ENCODE measurements around the gene MELTF.

MELTF gene

DNA sequence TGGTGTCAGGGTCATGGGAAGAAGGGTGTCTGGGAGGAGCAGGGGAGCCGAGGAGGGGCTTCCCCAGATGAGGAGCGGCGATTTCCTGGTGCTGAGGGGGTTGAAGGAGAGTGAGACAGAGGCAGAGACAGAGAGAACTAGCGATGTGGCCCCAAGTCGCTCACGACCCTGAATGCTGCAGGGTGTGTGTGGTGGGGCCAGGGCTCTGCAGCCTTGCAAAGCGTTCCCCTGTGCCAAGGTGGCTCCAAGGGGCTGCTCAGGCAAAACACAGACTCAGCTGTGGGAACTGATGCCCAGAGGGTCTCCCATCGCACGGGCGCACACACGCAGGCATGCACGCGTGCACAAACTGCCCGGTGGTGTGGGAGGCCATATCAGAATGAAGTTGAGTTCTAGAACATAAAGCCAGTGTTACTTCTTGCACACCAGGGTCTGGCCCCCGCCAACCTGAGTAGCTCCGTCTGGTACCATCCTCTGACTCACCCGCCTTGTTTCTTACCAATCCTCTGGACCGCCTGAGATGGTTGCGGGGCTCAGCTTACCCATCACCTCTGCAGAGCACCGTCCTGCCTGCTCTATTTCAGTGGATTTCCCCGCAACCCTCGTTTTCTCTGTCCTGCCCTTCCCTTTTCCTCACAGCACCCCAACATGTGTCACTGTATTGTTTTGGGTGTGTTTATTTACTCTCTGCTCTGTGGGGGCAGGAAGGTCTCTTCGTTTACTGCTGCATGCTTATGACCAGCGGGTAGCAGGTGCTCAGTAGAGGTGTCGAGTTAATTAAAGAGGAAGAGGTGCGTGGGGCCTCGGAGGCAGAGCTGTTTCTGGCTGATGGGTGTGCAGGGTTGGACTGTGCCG, 4.5 kb downstream of the MELTF start:
- no peak for TF ChIP-seq POLR2AphosphoS5 (IDR thresholded peaks at IDR 0.05; ENCODE audit: low read depth, low read length)
- no peak for TF ChIP-seq TAF1 (IDR thresholded peaks at IDR 0.05; ENCODE audit: borderline replicate concordance, insufficient read depth, low read length)
- TF ChIP-seq, protein P1, sequence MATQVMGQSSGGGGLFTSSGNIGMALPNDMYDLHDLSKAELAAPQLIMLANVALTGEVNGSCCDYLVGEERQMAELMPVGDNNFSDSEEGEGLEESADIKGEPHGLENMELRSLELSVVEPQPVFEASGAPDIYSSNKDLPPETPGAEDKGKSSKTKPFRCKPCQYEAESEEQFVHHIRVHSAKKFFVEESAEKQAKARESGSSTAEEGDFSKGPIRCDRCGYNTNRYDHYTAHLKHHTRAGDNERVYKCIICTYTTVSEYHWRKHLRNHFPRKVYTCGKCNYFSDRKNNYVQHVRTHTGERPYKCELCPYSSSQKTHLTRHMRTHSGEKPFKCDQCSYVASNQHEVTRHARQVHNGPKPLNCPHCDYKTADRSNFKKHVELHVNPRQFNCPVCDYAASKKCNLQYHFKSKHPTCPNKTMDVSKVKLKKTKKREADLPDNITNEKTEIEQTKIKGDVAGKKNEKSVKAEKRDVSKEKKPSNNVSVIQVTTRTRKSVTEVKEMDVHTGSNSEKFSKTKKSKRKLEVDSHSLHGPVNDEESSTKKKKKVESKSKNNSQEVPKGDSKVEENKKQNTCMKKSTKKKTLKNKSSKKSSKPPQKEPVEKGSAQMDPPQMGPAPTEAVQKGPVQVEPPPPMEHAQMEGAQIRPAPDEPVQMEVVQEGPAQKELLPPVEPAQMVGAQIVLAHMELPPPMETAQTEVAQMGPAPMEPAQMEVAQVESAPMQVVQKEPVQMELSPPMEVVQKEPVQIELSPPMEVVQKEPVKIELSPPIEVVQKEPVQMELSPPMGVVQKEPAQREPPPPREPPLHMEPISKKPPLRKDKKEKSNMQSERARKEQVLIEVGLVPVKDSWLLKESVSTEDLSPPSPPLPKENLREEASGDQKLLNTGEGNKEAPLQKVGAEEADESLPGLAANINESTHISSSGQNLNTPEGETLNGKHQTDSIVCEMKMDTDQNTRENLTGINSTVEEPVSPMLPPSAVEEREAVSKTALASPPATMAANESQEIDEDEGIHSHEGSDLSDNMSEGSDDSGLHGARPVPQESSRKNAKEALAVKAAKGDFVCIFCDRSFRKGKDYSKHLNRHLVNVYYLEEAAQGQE (IDR thresholded peaks at IDR 0.05; ENCODE audit: insufficient read depth in 1 of 2, low read depth in 2 of 2, low read length in 2 of 2): no peak
- TF ChIP-seq FOXP2 (optimal IDR thresholded peaks at IDR 0.05; ENCODE audit: borderline replicate concordance, extremely low read depth, extremely low read length, insufficient read depth): no peak
- TF ChIP-seq SIN3A (IDR thresholded peaks at IDR 0.05; ENCODE audit: borderline replicate concordance, insufficient read depth, low read length): no peak

DNA sequence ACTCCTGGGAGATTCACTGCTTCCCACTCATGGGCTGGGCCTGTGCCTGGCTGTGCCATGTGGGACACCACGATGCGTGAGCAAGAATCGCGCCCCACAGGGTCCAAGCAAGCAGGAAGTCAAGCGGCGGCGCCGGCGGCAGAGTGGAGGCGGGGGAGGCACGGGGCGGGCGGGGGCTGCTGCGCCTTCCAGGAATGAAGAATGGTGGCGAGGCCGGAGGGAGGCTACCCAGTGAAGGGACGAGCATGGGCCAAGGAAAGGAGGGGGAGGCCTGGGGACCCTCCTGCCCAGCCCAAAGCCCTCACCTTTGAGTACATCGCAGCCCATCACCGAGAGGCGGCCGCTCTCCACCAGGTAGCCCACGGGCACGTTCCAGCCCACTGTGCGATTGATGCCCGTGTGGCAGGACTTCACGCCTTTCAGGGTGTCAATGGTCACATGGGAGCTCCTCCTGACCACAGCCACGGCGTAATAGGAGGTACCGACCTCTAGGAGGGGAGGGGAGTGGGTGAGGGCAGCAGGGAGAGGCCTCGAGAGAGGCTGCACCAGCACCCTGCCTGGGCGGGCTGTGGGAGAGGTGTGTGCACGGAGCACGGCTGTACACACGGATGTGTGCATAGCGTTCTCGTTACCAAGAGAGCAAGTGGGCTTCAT, 5.5 kb downstream of the MELTF start:
- TF ChIP-seq SIN3A (IDR thresholded peaks at IDR 0.05; ENCODE audit: borderline replicate concordance, insufficient read depth, low read length): no peak
- TF ChIP-seq, protein P1 (IDR thresholded peaks at IDR 0.05; ENCODE audit: insufficient read depth in 1 of 2, low read depth in 2 of 2, low read length in 2 of 2): no peak
- TF ChIP-seq TAF1 (IDR thresholded peaks at IDR 0.05; ENCODE audit: borderline replicate concordance, insufficient read depth, low read length): no peak

DNA sequence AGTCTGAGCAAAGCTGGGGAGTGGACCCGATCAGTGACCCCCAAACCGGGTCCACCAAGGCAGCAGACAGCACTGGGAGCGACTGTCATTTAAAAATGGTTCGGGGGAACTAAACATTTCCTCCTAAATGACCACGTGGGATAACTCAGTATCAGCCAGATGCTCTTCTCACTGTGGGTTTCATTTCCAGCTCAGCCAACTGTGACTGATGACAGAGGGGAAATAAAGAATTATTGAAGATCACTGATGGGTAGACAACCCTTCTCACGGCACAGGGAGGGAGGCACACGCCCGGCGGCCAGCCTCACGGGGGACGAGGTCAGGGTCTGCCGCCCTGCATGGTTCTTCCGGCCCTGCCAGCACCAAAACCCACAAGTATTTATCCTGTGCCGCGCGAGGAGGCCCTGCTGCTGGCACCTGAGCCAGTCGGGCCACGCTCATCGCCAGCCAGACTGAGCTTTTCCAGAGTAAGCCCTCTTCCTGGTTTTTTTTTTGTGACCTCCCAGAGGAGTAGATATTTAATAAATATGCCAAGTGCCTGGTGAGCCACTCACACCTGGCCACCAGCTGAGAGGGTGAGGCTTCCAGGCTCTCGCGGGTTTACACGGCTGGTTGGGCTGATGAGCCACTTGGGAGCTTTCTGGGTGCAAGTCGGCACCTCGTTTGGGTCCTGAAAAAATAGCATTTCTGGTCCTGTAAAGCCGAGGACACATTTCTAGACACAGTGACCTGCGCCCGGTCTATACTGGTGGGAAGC, 6.2 kb downstream of the MELTF start:
- TF ChIP-seq POLR2AphosphoS5 (IDR thresholded peaks at IDR 0.05; ENCODE audit: low read depth, low read length) (no peak), FOXP2 (optimal IDR thresholded peaks at IDR 0.05; ENCODE audit: borderline replicate concordance, extremely low read depth, extremely low read length, insufficient read depth) (no peak), SIN3A (IDR thresholded peaks at IDR 0.05; ENCODE audit: borderline replicate concordance, insufficient read depth, low read length) (no peak)
- TF ChIP-seq, protein P1 (IDR thresholded peaks at IDR 0.05; ENCODE audit: insufficient read depth in 1 of 2, low read depth in 2 of 2, low read length in 2 of 2): no peak

DNA sequence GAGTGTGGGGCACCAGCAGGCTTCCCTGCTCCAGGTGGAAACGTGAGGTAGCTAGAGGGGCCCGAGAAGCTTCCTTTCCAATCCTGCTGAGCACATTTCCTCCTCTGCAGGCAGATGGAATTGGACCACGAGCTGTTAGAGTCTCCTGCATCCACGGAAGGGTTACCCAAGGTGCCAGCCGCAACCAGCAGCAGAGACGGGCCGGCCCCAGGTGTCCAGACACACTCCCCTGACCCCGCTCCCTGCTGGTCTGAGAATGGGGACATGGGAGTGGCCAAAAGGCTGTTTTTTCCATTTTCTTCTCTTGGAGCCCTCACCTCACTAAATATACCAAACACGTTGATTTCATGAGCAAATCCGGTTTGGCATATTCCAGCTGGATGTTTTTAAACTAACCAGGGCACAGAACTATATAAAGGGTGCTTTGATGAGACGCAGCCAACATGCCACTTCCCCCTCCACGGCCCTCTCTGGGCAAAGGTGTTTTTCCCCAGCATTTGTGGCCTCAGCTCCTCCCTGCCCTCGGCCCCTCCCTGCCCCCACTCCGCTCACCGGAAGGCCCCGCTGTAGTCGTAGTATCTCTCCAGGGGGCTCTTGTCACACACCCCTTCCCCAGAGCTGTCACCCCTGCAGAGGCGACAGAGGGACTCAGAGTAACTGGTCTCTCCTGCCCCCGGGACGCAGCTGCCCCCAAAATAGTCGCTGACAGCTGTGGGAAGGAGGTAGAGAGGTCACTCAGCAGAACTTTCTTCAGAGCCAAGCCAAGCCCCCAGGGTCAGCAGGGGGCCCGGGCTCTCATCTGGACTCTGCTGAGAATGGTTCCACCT, 7.0 kb downstream of the MELTF start:
- TF ChIP-seq FOXP2 (optimal IDR thresholded peaks at IDR 0.05; ENCODE audit: borderline replicate concordance, extremely low read depth, extremely low read length, insufficient read depth): no peak
- no peak for TF ChIP-seq SIN3A (IDR thresholded peaks at IDR 0.05; ENCODE audit: borderline replicate concordance, insufficient read depth, low read length)
- TF ChIP-seq POLR2AphosphoS5 (IDR thresholded peaks at IDR 0.05; ENCODE audit: low read depth, low read length): no peak
- TF ChIP-seq, protein P1 (IDR thresholded peaks at IDR 0.05; ENCODE audit: insufficient read depth in 1 of 2, low read depth in 2 of 2, low read length in 2 of 2): no peak
- no peak for TF ChIP-seq TAF1 (IDR thresholded peaks at IDR 0.05; ENCODE audit: borderline replicate concordance, insufficient read depth, low read length)
